HG02678 (cell line): ENCODE measurements around the gene SCUBE2.

Source experiments
- ATAC-seq: cut with Tn5 transposase; IDR thresholded peaks from one replicate; pipeline ENCODE4 v1.9.1; 2021; ENCODE audit warnings: mild to moderate bottlenecking, moderate library complexity; ENCODE audit not compliant: unreplicated experiment

The SCUBE2 gene

GRCh38 chr11:9091044-9091922 is at the start of gene SCUBE2:
Gene SCUBE2, minus strand, starts transcription at chr11:9091599. Its CDS starts 71 bp downstream, at chr11:9091528.
- ATAC-seq, result no peak

- no peak for ATAC-seq
Observed at GRCh38 chr11:9141186-9141585, 49.8 kb upstream of the SCUBE2 start.

GRCh38 chr11:9139628-9140357 is 48.4 kb upstream of the SCUBE2 start:
- no peak for ATAC-seq

GRCh38 chr11:9138612-9139579 is 47.5 kb upstream of the SCUBE2 start:
- ATAC-seq, result no peak

GRCh38 chr11:9138133-9138453 is 46.7 kb upstream of the SCUBE2 start:
- ATAC-seq, result no peak

- peak; percentile 90 for ATAC-seq
Observed at GRCh38 chr11:9137293-9138132, 46.1 kb upstream of the SCUBE2 start.

GRCh38 chr11:9136741-9137140 is 45.3 kb upstream of the SCUBE2 start:
- ATAC-seq, result no peak

- ATAC-seq, result no peak
Observed at GRCh38 chr11:9133956-9134355, 42.6 kb upstream of the SCUBE2 start.

GRCh38 chr11:9132203-9132878 is 40.9 kb upstream of the SCUBE2 start:
- ATAC-seq, result no peak

GRCh38 chr11:9130297-9130696 is 38.9 kb upstream of the SCUBE2 start:
- ATAC-seq, result no peak

- ATAC-seq, result no peak
Observed at GRCh38 chr11:9126636-9127035, 35.2 kb upstream of the SCUBE2 start.

GRCh38 chr11:9125185-9125886 is 33.9 kb upstream of the SCUBE2 start:
- no peak for ATAC-seq

- ATAC-seq, result no peak
Observed at GRCh38 chr11:9123595-9124304, 32.4 kb upstream of the SCUBE2 start.

GRCh38 chr11:9121469-9121796 is 30.0 kb upstream of the SCUBE2 start:
- ATAC-seq, result no peak

GRCh38 chr11:9120664-9121468 is 29.5 kb upstream of the SCUBE2 start:
- ATAC-seq, result no peak

- ATAC-seq, result no peak
Observed at GRCh38 chr11:9118277-9118676, 26.9 kb upstream of the SCUBE2 start.

- no peak for ATAC-seq
Observed at GRCh38 chr11:9112075-9112474, 20.7 kb upstream of the SCUBE2 start.
